Lung (tissue), 12 donors: ENCODE measurements around the gene PUDP. TPM values are rescaled to one million over a fixed set of nuclear protein-coding genes. Genes with fewer than 3 reads are reported as not detected.

Experiments
- ATAC-seq: fragments of 200-7000 bp; cut with Tn5 transposase; one replicate; pipeline ENCODE4 v1.9.1; 2020; ENCODE audit warnings: moderate number of reproducible peaks; ENCODE audit not compliant: insufficient read depth, low FRiP score
- DNase-seq, 3 donors: peaks; one replicate each; pipeline ENCODE4 v3.0.0-alpha.2; 2013 to 2017
- H3K27ac ChIP-seq, 2 donors: one replicate each; pipeline ENCODE4 v1.5.1; 2013; ENCODE audit warnings: mild to moderate bottlenecking in 2 of 2, moderate library complexity in 2 of 2, control low read depth in 1 of 2, inconsistent platforms in 1 of 2, low read depth in 1 of 2, low read length in 1 of 2
- H3K27me3 ChIP-seq, 3 donors: one replicate each; pipeline ENCODE4 v1.5.1; 2013; ENCODE audit warnings: low read length in 2 of 3; ENCODE audit not compliant: control insufficient read depth in 3 of 3, insufficient read depth in 3 of 3
- H3K36me3 ChIP-seq, 4 donors: one replicate each; pipeline ENCODE4 v1.5.1; 2013; ENCODE audit warnings: low read length in 4 of 4, mild to moderate bottlenecking in 1 of 4, moderate library complexity in 1 of 4; ENCODE audit not compliant: control insufficient read depth in 4 of 4, insufficient read depth in 4 of 4
- H3K4me1 ChIP-seq, 5 donors: one replicate each; pipeline ENCODE4 v1.5.1; 2013; ENCODE audit warnings: low read length in 5 of 5, mild to moderate bottlenecking in 2 of 5, moderate library complexity in 1 of 5; ENCODE audit not compliant: control insufficient read depth in 5 of 5, insufficient read depth in 5 of 5
- H3K4me3 ChIP-seq: one replicate; pipeline ENCODE4 v1.5.1; 2013; ENCODE audit warnings: mild to moderate bottlenecking, control low read depth, moderate library complexity
- H3K9ac ChIP-seq, 2 donors: one replicate each; pipeline ENCODE4 v1.5.1; 2013; ENCODE audit warnings: low read length in 2 of 2, control low read depth in 1 of 2; ENCODE audit not compliant: insufficient read depth in 1 of 2
- H3K9me3 ChIP-seq, 4 donors: one replicate each; pipeline ENCODE4 v1.5.1; 2013; ENCODE audit warnings: low read length in 3 of 4, mild to moderate bottlenecking in 1 of 4, moderate library complexity in 1 of 4; ENCODE audit not compliant: control insufficient read depth in 4 of 4, insufficient read depth in 3 of 4
- CTCF ChIP-seq: IDR thresholded peaks from 2 replicates; pipeline ENCODE4 v1.5.1; 2012; ENCODE audit warnings: mild to moderate bottlenecking; ENCODE audit errors: control extremely low read depth, extremely low read depth
- WGBS, 2 donors: extraction: QIAGEN DNeasy Blood & Tissue Kit; methylation state at CpG; one replicate each; pipeline ENCODE4 v1.1.7; 2013; 5-methylcytosine and 5-hydroxymethylcytosine counted together
- polyA plus RNA-seq, 2 donors: library from polyadenylated mRNA; stranded (reverse); fragments of 200-250 nt; gene quantifications; one replicate each; pipeline ENCODE4 v1.2.1, GENCODE V29; 2013
- total RNA-seq, 2 donors: library from RNA; depleted of rRNA in 1 of 2; stranded (reverse); fragments of >200 nt in 1 of 2; gene quantifications; one replicate each; pipeline ENCODE4 v1.2.1, GENCODE V29; 2014 to 2021
- donor health status: control.
- donor health status: control.
- donor health status: Bipolar disorder and iron deficiency.
- donor health status: healthy.
- donor health status: DM: yes; HTN: yes; CAD: no.

Gene PUDP
- total and polyA plus RNA-seq, 4 donors: 12.1 to 24.5 (median 15.0) TPM

DNA sequence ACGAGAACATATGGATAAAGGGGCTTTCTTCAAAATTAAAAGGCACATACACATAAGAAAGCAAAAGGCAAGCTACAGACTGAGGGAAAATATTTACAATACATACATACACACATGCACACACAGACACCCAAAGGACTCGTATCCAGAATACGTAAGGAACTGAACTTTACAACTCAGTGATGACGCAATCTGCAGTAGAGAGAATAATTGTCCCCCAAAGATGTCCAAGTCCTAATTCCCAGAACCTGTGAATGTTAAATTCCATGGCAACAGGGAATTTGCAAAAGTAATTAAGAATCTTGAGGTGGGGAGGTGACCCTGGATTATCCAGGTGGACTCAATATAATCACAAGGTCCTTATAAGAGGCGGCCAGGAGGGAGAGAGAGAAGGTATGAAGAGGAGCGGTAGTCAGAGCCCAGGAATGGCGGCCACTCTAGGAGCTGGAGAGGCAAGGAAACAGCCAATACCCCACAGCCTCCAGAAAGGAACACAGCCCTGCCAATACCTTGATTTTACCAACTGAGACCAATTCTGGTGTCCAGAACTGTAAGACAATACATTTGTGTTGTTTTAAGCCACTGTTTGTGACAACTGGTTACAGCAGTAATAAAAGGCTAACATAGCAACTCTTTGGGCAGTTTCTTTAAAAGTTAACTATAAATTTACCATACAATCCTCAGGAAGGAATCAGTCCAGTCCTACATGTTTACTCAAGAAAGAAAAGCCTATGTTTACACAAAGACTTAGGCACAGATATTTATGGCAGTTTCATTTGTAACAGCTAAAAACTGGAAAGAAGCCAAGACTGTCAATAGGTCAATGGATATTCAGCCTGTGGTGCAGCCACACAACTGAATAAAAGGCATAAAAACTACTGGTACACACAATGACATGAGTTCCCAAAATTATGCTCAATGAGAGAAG is 27.7 kb downstream of the PUDP start:
- Histone ChIP-seq H3K9me3 (peaks cover 0 to 2% (median 0%) of the 10 kb centered on the region in 4 donors), H3K27ac (peak overlapping the region; percentile 6 to 74), H3K9ac (no peak overlapping the region), H3K4me1 (peaks cover 11 to 29% (median 13%) of the 10 kb centered on the region in 5 donors), H3K4me3 (no peak overlapping the region), H3K27me3 (peaks cover 0 to 20% (median 3%) of the 10 kb centered on the region in 3 donors), H3K36me3 (no peaks in the 10 kb centered on the region)
- DNase-seq: peak in 2 of 3 donors; percentile 75 to 79
- 76 to 81% methylated on average over 7 of the region's 7 CpGs for WGBS, 2 donors
- no peak for TF ChIP-seq CTCF
- ATAC-seq: no peak

- DNase-seq: no peak
- Histone ChIP-seq H3K4me3 (no peak overlapping the region), H3K9me3 (peaks cover 0 to 2% (median 0%) of the 10 kb centered on the region in 4 donors), H3K27ac (no peak overlapping the region), H3K36me3 (peaks cover 0 to 3% (median 0%) of the 10 kb centered on the region in 4 donors), H3K9ac (no peak overlapping the region), H3K4me1 (peaks cover 11 to 29% (median 13%) of the 10 kb centered on the region in 5 donors), H3K27me3 (peaks cover 0 to 23% (median 0%) of the 10 kb centered on the region in 3 donors)
- TF ChIP-seq CTCF: no peak
- ATAC-seq: no peak
- 81 to 93% methylated on average over 3 of the region's 3 CpGs for WGBS, 2 donors
These were observed 30.4 kb downstream of the PUDP start for GRCh38 chrX:7117587-7117986.

GRCh38 chrX:7116081-7116480 is 31.9 kb downstream of the PUDP start:
- ATAC-seq: no peak
- no peak overlapping the region for H3K9ac ChIP-seq

More at GRCh38 chrX:7116081-7116480, 31.9 kb downstream of the PUDP start:
- no peak overlapping the region for H3K27ac ChIP-seq
- H3K27me3 ChIP-seq: peaks cover 0 to 19% (median 0%) of the 10 kb centered on the region in 3 donors
- no peak for DNase-seq
- peaks cover 0 to 2% (median 0%) of the 10 kb centered on the region in 4 donors for H3K9me3 ChIP-seq
- H3K36me3 ChIP-seq: peaks cover 0 to 3% (median 0%) of the 10 kb centered on the region in 4 donors
- TF ChIP-seq CTCF: no peak
- WGBS, 2 donors: 93 to 97% methylated on average over 3 of the region's 3 CpGs
- peaks cover 4 to 18% (median 10%) of the 10 kb centered on the region in 5 donors for H3K4me1 ChIP-seq
- H3K4me3 ChIP-seq: no peak overlapping the region
